GM12875 (cell line): ENCODE results near the gene IQCK.
"Not testable (repeated sequence)": the region's sequence is repeated elsewhere in the genome, so short reads cannot be mapped to it uniquely, and the experiment has no call there.

Source experiments
- H3K4me3 ChIP-seq: one replicate; pipeline ENCODE4 v1.5.1; 2011; ENCODE audit warnings: low read depth, low read length, control low read depth
- CTCF ChIP-seq: IDR thresholded peaks from 2 replicates; pipeline ENCODE4 v1.5.1; 2011; ENCODE audit warnings: low read depth, mild to moderate bottlenecking, control low read depth, inconsistent platforms, low read length, moderate library complexity, borderline replicate concordance; ENCODE audit not compliant: insufficient read depth

IQCK gene

GRCh38 chr16:19710991-19711545 is 7.0 kb upstream of the IQCK start:
- no peak for TF ChIP-seq CTCF
- no peak overlapping the region for H3K4me3 ChIP-seq

GRCh38 chr16:19711643-19712042 is 6.4 kb upstream of the IQCK start:
- TF ChIP-seq CTCF, result no peak
- no peak overlapping the region for H3K4me3 ChIP-seq

GRCh38 chr16:19712418-19713058 is 5.5 kb upstream of the IQCK start:
- TF ChIP-seq CTCF, result no peak
- H3K4me3 ChIP-seq, result no peak overlapping the region

- TF ChIP-seq CTCF, result no peak
- H3K4me3 ChIP-seq, result no peak overlapping the region
These were observed 4.4 kb upstream of the IQCK start for GRCh38 chr16:19713697-19714096.

GRCh38 chr16:19715566-19715965 is 2.5 kb upstream of the IQCK start:
- no peak overlapping the region for H3K4me3 ChIP-seq
- TF ChIP-seq CTCF, result no peak

- TF ChIP-seq CTCF, result no peak
These were observed 1.9 kb upstream of the IQCK start for GRCh38 chr16:19716183-19716582.

GRCh38 chr16:19716728-19717127 is 1.3 kb upstream of the IQCK start:
- not testable (repeated sequence) for H3K4me3 ChIP-seq

More at GRCh38 chr16:19716183-19716582, 1.9 kb upstream of the IQCK start:
- H3K4me3 ChIP-seq, result no peak overlapping the region
